ENCODE measurements around the gene FLT3.
"Not testable (repeated sequence)": the region's sequence is repeated elsewhere in the genome, so short reads cannot be mapped to it uniquely, and the experiment has no call there.

FLT3 gene

GRCh38 chr13:28099396-28100149 lies 803 bp downstream of the FLT3 start:
- no peak for DNase-seq

GRCh38 chr13:28097503-28097902 lies 2.9 kb downstream of the FLT3 start:
- no peak for DNase-seq

GRCh38 chr13:28094306-28094705 lies 6.1 kb downstream of the FLT3 start:
- no peak for DNase-seq

GRCh38 chr13:28093881-28094280 lies 6.5 kb downstream of the FLT3 start:
- DNase-seq, result no peak

GRCh38 chr13:28092431-28092830 lies 7.9 kb downstream of the FLT3 start:
- DNase-seq, result no peak

- no peak for DNase-seq
Observed at GRCh38 chr13:28089065-28089464, 11.3 kb downstream of the FLT3 start.

- not testable (repeated sequence) for DNase-seq
Observed at GRCh38 chr13:28077820-28078219, 22.6 kb downstream of the FLT3 start.

GRCh38 chr13:28077231-28077630 lies 23.1 kb downstream of the FLT3 start:
- DNase-seq, result no peak

- DNase-seq, result no peak
Observed at GRCh38 chr13:28071424-28071823, 29.0 kb downstream of the FLT3 start.

GRCh38 chr13:28067491-28067890 lies 32.9 kb downstream of the FLT3 start:
- DNase-seq, result no peak

- peak; percentile 65 for DNase-seq
Observed at GRCh38 chr13:28058866-28059613, 41.3 kb downstream of the FLT3 start.

GRCh38 chr13:28056970-28057712 lies 43.2 kb downstream of the FLT3 start:
- DNase-seq, result no peak

GRCh38 chr13:28056426-28056825 lies 44.0 kb downstream of the FLT3 start:
- DNase-seq, result no peak

- DNase-seq, result no peak
Observed at GRCh38 chr13:28055357-28055756, 45.0 kb downstream of the FLT3 start.

- DNase-seq, result no peak
Observed at GRCh38 chr13:28052945-28053344, 47.4 kb downstream of the FLT3 start.

- DNase-seq, result no peak
Observed at GRCh38 chr13:28049880-28050875, 50.2 kb downstream of the FLT3 start.

- DNase-seq, result no peak
Observed at GRCh38 chr13:28049215-28049614, 51.2 kb downstream of the FLT3 start.

GRCh38 chr13:28048768-28049167 lies 51.6 kb downstream of the FLT3 start:
- no peak for DNase-seq

- DNase-seq, result no peak
Observed at GRCh38 chr13:28047757-28048388, 52.5 kb downstream of the FLT3 start.

- DNase-seq, result no peak
Observed at GRCh38 chr13:28046981-28047380, 53.4 kb downstream of the FLT3 start.

GRCh38 chr13:28045861-28046260 lies 54.5 kb downstream of the FLT3 start:
- no peak for DNase-seq

- DNase-seq, result no peak
Observed at GRCh38 chr13:28044608-28045007, 55.8 kb downstream of the FLT3 start.
